GM19238 (cell line): ENCODE results near the gene RHOBTB3.

Source experiments
- DNase-seq: peaks from one replicate; pipeline ENCODE4 v3.0.0; 2011; ENCODE audit warnings: low spot score; ENCODE audit not compliant: insufficient read length

Gene RHOBTB3

GRCh38 chr5:95713960-95714710, 17.0 kb upstream of the RHOBTB3 start:
- no peak for DNase-seq

- no peak for DNase-seq
These were observed 15.2 kb upstream of the RHOBTB3 start for GRCh38 chr5:95715799-95716461.

- DNase-seq, result no peak
These were observed 13.7 kb upstream of the RHOBTB3 start for GRCh38 chr5:95717439-95717838.

GRCh38 chr5:95718203-95718602, 12.9 kb upstream of the RHOBTB3 start:
- DNase-seq, result peak; percentile 15

GRCh38 chr5:95718738-95719137, 12.4 kb upstream of the RHOBTB3 start:
- DNase-seq, result no peak

- DNase-seq, result no peak
These were observed 10.9 kb upstream of the RHOBTB3 start for GRCh38 chr5:95720094-95720786.

- no peak for DNase-seq
These were observed 9.4 kb upstream of the RHOBTB3 start for GRCh38 chr5:95721582-95722295.

- DNase-seq, result no peak
These were observed 7.3 kb upstream of the RHOBTB3 start for GRCh38 chr5:95723632-95724369.

GRCh38 chr5:95725071-95725820, 5.9 kb upstream of the RHOBTB3 start:
- no peak for DNase-seq

- DNase-seq, result peak; percentile 7
These were observed 5.0 kb upstream of the RHOBTB3 start for GRCh38 chr5:95725937-95726810.

GRCh38 chr5:95726811-95727763, 4.0 kb upstream of the RHOBTB3 start:
- DNase-seq, result no peak

GRCh38 chr5:95727764-95728191, 3.4 kb upstream of the RHOBTB3 start:
- no peak for DNase-seq

GRCh38 chr5:95728494-95729114, 2.5 kb upstream of the RHOBTB3 start:
- no peak for DNase-seq

GRCh38 chr5:95729115-95730010, 1.8 kb upstream of the RHOBTB3 start:
- DNase-seq, result no peak

- no peak for DNase-seq
These were observed 980 bp upstream of the RHOBTB3 start for GRCh38 chr5:95730011-95730700.
